Fibroblast of skin of left biceps (primary cell): ENCODE measurements around the gene ST3GAL5.

ENCODE experiments used
- DNase-seq, 2 experiments: peaks; one replicate each; pipeline ENCODE4 v3.0.0-alpha.2; 2013; ENCODE audit warnings: low read depth in 2 of 2

ST3GAL5 gene

GRCh38 chr2:85806358-85807118 lies 82.3 kb downstream of the ST3GAL5 start:
- DNase-seq, result no peak

DNA sequence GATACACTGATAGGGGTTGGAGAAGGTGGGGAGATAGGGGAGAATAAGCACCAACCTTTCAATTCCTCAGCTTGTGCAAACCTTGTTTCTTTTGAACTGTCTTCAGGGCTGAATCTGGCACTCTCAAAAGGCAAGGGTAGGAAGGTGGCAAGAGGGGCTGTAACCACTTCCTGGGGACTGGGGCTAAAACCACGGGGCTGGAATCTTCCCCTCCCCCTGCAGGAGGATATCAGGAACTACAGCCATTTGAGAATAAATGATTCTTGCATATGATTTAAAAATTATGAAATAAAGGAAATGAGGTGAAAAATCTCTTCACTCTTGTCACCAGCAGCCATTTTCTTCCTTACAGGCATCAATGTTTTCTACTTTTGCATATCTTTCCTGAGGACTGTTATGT lies 84.2 kb downstream of the ST3GAL5 start:
- no peak for DNase-seq

GRCh38 chr2:85803704-85804425 lies 84.9 kb downstream of the ST3GAL5 start:
- no peak for DNase-seq

DNA sequence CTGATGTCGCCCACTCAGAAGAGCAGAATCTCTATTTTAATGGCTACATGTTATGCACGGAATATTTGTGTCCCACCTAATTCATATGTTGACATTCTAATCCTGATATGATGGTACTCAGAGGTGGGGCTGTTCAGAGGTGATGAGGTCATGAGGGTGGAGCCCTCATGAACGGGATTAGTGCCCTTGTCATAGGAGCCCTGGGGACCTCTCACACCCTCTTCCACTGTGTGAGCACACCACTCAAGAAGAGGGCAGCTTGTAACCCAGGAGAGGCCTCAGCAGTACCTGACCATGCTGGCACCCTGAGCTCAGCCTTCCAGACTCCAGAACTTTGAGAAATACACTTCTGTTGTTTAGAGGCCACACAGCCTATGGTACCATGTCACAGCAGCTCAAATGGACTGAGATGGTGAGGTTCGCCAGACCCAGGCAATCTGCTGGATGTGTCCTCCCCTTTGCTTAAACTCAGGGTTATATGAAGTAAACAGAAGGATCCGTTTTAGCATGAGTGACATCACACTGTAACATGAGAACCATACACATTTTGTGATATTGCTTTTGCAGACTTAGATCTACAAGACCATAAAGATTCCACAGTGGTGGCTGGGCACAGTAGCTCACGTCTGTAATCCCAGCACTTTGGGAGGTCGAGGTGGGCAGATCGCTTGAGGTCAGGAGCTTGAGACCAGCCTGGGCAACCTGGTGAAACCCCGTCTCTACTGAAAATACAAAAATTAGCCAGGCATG lies 86.3 kb downstream of the ST3GAL5 start:
- no peak for DNase-seq

GRCh38 chr2:85801871-85802270 lies 86.9 kb downstream of the ST3GAL5 start:
- DNase-seq, result no peak

GRCh38 chr2:85800586-85800985 lies 88.2 kb downstream of the ST3GAL5 start:
- no peak for DNase-seq

GRCh38 chr2:85799215-85799956 lies 89.4 kb downstream of the ST3GAL5 start:
- no peak for DNase-seq

DNA sequence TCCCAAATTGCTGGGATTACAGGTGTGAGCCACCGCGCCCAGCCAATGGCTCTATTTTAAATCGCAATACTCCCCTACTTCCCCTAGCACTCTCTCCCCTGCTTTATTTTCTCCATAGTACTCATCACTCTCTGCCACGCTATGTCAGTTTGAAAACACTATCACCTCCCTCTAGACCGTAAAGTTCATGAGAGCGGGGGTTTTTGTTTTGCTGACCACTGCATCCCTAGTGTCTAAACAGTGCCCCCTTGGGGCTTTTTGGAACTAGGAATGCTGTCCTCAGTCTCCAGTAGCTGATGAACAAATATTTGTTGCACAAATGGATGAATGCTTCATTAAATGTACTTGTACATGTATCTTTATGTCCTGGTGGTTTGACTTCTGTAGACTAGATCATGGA lies 90.9 kb downstream of the ST3GAL5 start:
- no peak for DNase-seq

- DNase-seq, result no peak
Measured at GRCh38 chr2:85797263-85797660, 91.5 kb downstream of the ST3GAL5 start.

DNA sequence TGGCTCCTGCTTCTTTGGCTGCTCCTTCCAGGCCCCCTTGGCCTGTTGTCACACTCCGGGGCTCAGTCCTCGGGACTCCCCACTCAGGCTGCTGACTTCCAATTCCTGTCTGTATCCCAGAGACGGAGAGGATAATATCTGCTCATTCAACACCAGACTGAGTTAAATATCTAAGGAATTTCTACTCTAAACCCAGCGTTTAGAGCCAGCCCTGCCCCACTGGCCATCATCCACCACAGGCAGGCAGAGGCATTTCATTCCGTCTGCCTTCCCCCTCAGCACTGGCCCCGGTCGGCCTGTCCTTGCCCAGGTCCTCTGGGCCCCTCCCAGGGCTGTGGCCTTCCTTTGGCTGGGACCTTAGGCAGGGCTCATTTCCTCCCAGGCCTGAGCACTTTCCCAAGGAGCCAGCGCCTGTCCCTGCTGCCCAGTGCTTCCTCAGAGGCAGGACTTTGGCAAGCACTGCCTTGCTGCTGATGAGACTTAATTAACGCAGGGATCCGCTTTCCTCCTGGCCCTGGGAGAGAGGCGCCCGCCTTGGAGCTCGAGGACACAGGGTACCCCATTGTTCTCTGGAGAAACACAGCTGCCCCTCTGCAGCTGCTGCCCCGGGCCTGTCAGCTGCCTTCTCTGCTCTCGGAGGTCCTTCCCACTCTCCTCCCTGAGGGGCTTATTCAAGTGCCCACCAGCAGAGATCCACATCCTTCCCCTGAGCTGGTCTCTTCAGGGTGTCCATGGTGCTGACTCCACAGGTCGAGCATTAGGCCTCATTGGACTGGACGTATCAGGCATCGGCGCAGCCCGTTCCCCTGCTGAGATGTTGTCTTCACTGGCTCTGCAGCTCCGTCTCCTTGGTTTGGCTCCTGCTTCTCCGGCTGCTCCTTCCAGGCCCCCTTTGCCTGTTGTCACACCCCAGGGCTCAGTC lies 92.2 kb downstream of the ST3GAL5 start:
- no peak for DNase-seq

DNA sequence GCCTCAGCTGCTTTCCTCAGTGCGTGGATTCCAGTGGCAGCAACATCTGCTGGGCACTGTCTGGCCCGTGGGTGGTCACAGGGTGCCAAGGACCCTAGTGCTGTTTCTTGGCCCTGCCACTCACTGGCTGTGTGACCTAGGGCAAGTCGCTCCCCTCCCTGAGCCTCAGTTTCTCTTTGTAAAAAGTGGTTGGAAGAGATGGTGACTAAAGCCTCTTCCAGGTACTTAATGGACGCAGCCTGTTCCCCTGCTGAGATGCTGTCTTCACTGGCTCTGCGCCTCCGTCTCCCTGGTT lies 92.8 kb downstream of the ST3GAL5 start:
- DNase-seq, result no peak

- no peak for DNase-seq
Measured at GRCh38 chr2:85795331-85796045, 93.3 kb downstream of the ST3GAL5 start.

DNA sequence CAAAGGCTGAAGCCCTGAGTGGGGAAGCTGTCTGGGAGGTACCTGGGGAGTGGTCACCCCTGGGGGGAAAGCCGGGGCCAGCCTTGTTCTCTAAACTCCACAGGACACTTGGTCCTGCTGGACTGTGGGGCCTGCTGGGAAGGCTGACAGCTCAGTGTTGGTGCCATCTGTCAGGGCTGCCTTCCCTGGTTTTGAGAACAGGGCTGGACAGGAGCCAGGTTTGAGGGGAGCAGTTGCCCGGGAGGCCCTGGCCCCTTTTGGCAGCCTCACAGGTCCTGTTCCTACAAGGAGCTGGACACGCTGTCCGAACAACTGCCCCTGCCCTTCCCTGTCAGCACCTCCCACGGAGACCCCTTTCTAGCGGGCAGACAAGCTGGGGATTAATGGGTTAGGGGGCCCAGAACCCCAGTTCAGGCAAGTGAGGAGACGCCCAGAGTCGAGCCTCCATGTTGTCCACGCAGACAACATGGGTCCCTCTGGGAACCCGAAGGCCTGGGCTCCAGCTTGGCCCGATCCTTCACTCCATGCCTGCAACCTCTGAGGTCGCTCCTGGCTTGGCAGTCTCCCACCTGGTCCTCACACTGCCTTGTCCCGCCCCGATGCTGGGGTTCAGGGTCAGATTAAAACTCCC lies 94.2 kb downstream of the ST3GAL5 start:
- no peak for DNase-seq

DNA sequence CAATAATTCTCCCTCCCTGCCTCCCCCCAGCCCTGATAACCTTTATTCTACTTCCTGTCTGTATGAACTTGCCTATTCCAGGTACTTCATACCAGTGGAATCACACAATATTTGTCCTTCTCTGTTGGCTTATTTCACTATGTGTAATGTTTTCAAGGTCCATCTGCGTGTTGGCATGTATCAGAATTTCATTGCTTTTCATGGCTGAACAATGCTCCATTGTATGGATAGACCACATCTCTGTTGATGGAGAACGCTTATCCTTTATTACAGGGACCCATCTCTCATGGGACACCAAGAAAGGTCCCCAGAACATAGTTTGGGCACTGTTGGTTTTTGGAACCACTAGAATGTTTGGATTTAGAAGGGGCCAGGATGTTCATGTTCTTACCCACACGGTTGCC lies 94.8 kb downstream of the ST3GAL5 start:
- DNase-seq, result no peak

DNA sequence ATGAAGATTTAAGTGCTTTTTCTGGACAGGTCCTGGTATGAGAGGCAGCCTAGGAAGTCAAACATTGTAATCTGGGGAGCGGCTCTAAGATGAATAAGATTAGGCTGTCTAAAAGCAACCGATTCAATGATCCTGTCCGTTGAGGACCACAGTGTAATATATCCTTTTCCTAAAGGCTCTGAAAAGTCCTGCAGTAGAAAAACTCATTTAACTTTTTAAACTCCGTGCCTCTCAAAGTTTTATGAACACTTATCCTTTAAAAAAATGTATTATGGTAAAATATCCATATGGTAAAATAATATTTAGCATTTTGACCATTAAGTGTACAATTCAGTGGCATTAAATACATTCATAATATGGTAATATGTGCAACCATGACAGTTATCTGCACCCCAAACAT lies 95.2 kb downstream of the ST3GAL5 start:
- DNase-seq, result no peak

GRCh38 chr2:85792783-85793441 lies 95.9 kb downstream of the ST3GAL5 start:
- peak; percentile 61 to 65 for DNase-seq

DNA sequence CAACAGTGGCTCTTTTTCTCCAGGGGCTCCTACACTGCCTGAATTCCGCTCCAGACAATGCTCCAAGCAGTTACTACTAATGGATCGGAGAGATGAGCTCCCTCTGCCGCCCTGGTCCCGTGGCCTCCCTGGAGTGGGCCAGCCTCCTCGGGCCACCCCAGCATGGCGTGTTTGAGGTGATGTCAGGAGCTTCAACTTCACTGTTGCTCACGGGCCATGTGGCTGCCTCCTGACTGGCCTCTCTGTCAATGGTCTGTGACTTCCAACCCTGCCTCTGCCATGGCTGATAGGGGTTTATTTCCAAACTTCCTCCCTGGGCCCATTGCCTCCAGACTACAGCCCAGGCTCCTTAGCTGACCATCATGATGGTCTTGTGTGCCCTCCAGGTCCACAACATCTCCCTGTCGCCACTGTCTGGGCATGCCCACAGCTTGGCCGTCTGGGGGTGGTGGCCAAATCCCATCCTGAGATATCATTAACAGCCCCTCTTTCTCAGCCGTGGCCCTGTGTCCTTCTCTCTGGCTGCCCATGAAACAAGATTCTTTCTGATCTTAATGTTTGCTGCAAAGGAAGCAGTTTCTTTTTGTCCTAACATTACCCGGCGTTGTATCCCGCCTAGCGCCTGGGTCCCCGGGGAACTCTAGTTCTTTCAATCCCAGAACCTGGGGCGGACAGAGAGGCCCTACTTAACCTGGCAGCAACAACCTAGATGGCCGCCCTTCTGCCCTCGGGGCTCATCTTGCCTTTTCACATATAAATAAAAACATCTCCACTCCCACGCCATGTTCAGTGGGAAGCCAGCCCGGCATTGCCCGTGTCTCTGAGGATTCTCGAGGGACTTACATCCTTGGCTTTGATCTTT lies 96.9 kb downstream of the ST3GAL5 start:
- DNase-seq, result no peak

GRCh38 chr2:85790499-85791188 lies 98.1 kb downstream of the ST3GAL5 start:
- DNase-seq, result no peak
